ENCODE data around the gene CTCF.

DNA sequence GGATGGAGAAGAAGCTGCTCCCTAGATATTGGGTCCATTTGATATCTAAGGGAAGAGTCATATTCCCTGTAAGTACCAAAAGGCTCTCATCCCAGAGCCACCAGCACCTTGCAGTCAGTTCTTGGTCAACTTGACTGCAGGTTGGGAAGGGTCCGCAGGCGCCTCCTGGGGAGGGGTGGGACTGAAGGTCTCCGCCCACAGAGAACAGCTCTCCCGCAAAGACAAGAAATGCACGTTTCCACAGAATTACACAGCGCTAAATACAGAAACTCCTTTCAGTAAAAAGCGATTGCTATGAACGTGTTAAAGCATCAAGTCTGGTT is 864 bp upstream of the CTCF start:
- TF ChIP-seq, protein P1, sequence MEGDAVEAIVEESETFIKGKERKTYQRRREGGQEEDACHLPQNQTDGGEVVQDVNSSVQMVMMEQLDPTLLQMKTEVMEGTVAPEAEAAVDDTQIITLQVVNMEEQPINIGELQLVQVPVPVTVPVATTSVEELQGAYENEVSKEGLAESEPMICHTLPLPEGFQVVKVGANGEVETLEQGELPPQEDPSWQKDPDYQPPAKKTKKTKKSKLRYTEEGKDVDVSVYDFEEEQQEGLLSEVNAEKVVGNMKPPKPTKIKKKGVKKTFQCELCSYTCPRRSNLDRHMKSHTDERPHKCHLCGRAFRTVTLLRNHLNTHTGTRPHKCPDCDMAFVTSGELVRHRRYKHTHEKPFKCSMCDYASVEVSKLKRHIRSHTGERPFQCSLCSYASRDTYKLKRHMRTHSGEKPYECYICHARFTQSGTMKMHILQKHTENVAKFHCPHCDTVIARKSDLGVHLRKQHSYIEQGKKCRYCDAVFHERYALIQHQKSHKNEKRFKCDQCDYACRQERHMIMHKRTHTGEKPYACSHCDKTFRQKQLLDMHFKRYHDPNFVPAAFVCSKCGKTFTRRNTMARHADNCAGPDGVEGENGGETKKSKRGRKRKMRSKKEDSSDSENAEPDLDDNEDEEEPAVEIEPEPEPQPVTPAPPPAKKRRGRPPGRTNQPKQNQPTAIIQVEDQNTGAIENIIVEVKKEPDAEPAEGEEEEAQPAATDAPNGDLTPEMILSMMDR (conservative IDR thresholded peaks at IDR 0.05; ENCODE audit: low read depth, low read length) = no peak
- TF ChIP-seq EZH2 (IDR thresholded peaks at IDR 0.05; ENCODE audit: low read length, unreplicated experiment) = no peak
- TF ChIP-seq EZH2phosphoT487 (IDR thresholded peaks at IDR 0.05; ENCODE audit: borderline replicate concordance, low read length) = no peak
